ENCODE results near the gene SPECC1L.

Gene SPECC1L

GRCh38 chr22:24400034-24400725, 129.5 kb downstream of the SPECC1L start:
- TF ChIP-seq POLR2AphosphoS5 (IDR thresholded peaks at IDR 0.05; ENCODE audit: low read depth, low read length) (no peak), TAF1 (IDR thresholded peaks at IDR 0.05; ENCODE audit: borderline replicate concordance, insufficient read depth, low read length) (no peak), REST (IDR thresholded peaks at IDR 0.05; ENCODE audit: insufficient read depth in 1 of 2, low read depth in 2 of 2, low read length in 2 of 2) (no peak), FOXP2 (optimal IDR thresholded peaks at IDR 0.05; ENCODE audit: borderline replicate concordance, extremely low read depth, extremely low read length, insufficient read depth) (no peak), SIN3A (IDR thresholded peaks at IDR 0.05; ENCODE audit: borderline replicate concordance, insufficient read depth, low read length) (no peak)

GRCh38 chr22:24400726-24401596, 130.3 kb downstream of the SPECC1L start:
- no peak for TF ChIP-seq REST (IDR thresholded peaks at IDR 0.05; ENCODE audit: insufficient read depth in 1 of 2, low read depth in 2 of 2, low read length in 2 of 2)
- TF ChIP-seq POLR2AphosphoS5 (IDR thresholded peaks at IDR 0.05; ENCODE audit: low read depth, low read length), result no peak
- TF ChIP-seq TAF1 (IDR thresholded peaks at IDR 0.05; ENCODE audit: borderline replicate concordance, insufficient read depth, low read length), result no peak
- no peak for TF ChIP-seq SIN3A (IDR thresholded peaks at IDR 0.05; ENCODE audit: borderline replicate concordance, insufficient read depth, low read length)
- no peak for TF ChIP-seq FOXP2 (optimal IDR thresholded peaks at IDR 0.05; ENCODE audit: borderline replicate concordance, extremely low read depth, extremely low read length, insufficient read depth)

- TF ChIP-seq FOXP2 (optimal IDR thresholded peaks at IDR 0.05; ENCODE audit: borderline replicate concordance, extremely low read depth, extremely low read length, insufficient read depth), result no peak
- no peak for TF ChIP-seq POLR2AphosphoS5 (IDR thresholded peaks at IDR 0.05; ENCODE audit: low read depth, low read length)
- TF ChIP-seq SIN3A (IDR thresholded peaks at IDR 0.05; ENCODE audit: borderline replicate concordance, insufficient read depth, low read length), result no peak
- TF ChIP-seq TAF1 (IDR thresholded peaks at IDR 0.05; ENCODE audit: borderline replicate concordance, insufficient read depth, low read length), result no peak
- no peak for TF ChIP-seq REST (IDR thresholded peaks at IDR 0.05; ENCODE audit: insufficient read depth in 1 of 2, low read depth in 2 of 2, low read length in 2 of 2)
Measured at GRCh38 chr22:24401931-24402367, 131.3 kb downstream of the SPECC1L start.

- TF ChIP-seq REST (IDR thresholded peaks at IDR 0.05; ENCODE audit: insufficient read depth in 1 of 2, low read depth in 2 of 2, low read length in 2 of 2) (peak in 1 of 2 experiments; percentile 71; a peak in 2 of 4 replicates), SIN3A (IDR thresholded peaks at IDR 0.05; ENCODE audit: borderline replicate concordance, insufficient read depth, low read length) (no peak), POLR2AphosphoS5 (IDR thresholded peaks at IDR 0.05; ENCODE audit: low read depth, low read length) (no peak), FOXP2 (optimal IDR thresholded peaks at IDR 0.05; ENCODE audit: borderline replicate concordance, extremely low read depth, extremely low read length, insufficient read depth) (peak; percentile 30), TAF1 (IDR thresholded peaks at IDR 0.05; ENCODE audit: borderline replicate concordance, insufficient read depth, low read length) (no peak)
Measured at GRCh38 chr22:24402460-24403192, 132.0 kb downstream of the SPECC1L start.
